Measurements from ENCODE around the gene SOX6.

Gene SOX6

DNA sequence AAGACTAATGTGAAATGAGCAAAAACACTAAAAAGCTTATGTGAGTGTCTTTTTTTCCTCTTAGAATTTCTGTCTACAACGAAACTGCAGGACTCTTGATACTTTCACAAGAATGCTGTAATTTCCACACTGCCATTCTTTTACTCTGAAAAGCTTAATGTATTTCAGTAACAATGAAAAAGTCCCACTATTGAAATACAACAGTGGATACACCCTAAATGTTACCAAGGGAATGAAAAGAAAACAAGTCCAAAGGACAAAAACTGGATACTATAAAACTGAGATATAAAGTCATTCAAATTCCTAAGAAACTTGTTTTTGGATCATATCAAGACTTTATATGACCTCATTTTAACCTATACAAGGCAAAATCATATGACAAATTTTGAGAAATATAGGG is 77.4 kb downstream of the SOX6 start:
- Histone ChIP-seq H3K9me3 (ENCODE audit: control insufficient read depth, low read length) (no peaks in the 10 kb centered on the region), H3K4me1 (no peaks in the 10 kb centered on the region), H3K4me2 (ENCODE audit: low read length) (no peak overlapping the region), H3K27me3 (ENCODE audit: control insufficient read depth, insufficient read depth, low read length) (no peaks in the 10 kb centered on the region), H3K9ac (no peak overlapping the region), H3K36me3 (ENCODE audit: control insufficient read depth, insufficient read depth, low read length) (no peaks in the 10 kb centered on the region), H3K79me2 (no peaks in the 10 kb centered on the region), H2AFZ (no peak overlapping the region), H3K4me3 (ENCODE audit: low read depth, low read length) (no peak overlapping the region), H3K27ac (no peak overlapping the region)
- TF ChIP-seq CTCF (IDR thresholded peaks at IDR 0.05) = no peak

DNA sequence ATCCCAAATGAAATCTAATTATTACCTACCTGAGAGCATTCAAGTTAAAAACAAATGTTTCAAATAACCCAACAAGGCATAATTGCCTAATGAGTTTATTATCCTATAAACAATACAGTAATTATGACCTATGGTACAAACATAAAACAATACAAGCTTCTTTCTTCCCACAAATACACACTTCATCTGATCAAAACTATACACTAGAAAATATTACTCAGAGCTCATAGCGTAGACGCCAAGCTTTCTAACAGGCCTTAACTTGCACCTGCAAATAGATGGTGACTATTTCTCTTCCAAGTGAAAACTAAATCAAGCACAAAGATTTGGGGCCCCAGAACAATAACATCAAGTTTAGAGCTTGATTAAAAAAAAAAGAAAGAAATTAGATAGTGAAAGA is 78.1 kb downstream of the SOX6 start:
- Histone ChIP-seq H3K27ac (no peak overlapping the region), H3K9ac (no peak overlapping the region), H3K79me2 (no peaks in the 10 kb centered on the region), H3K27me3 (ENCODE audit: control insufficient read depth, insufficient read depth, low read length) (no peaks in the 10 kb centered on the region), H3K9me3 (ENCODE audit: control insufficient read depth, low read length) (no peaks in the 10 kb centered on the region), H3K4me1 (no peaks in the 10 kb centered on the region), H3K4me3 (ENCODE audit: low read depth, low read length) (no peak overlapping the region), H3K4me2 (ENCODE audit: low read length) (no peak overlapping the region), H3K36me3 (ENCODE audit: control insufficient read depth, insufficient read depth, low read length) (no peaks in the 10 kb centered on the region), H2AFZ (no peak overlapping the region)
- no peak for TF ChIP-seq CTCF (IDR thresholded peaks at IDR 0.05)

- TF ChIP-seq CTCF (IDR thresholded peaks at IDR 0.05) = no peak
- no peak overlapping the region for H3K4me3 ChIP-seq (ENCODE audit: low read depth, low read length)
- no peaks in the 10 kb centered on the region for H3K79me2 ChIP-seq
- H3K9me3 ChIP-seq (ENCODE audit: control insufficient read depth, low read length) = no peaks in the 10 kb centered on the region
- no peaks in the 10 kb centered on the region for H3K4me1 ChIP-seq
- H3K9ac ChIP-seq = no peak overlapping the region
- H2AFZ ChIP-seq = no peak overlapping the region
- no peak overlapping the region for H3K27ac ChIP-seq
- no peaks in the 10 kb centered on the region for H3K27me3 ChIP-seq (ENCODE audit: control insufficient read depth, insufficient read depth, low read length)
- H3K36me3 ChIP-seq (ENCODE audit: control insufficient read depth, insufficient read depth, low read length) = no peaks in the 10 kb centered on the region
- no peak overlapping the region for H3K4me2 ChIP-seq (ENCODE audit: low read length)
Observed at GRCh38 chr11:16276251-16276650, 80.1 kb downstream of the SOX6 start.

- H3K9me3 ChIP-seq (ENCODE audit: control insufficient read depth, low read length) = no peaks in the 10 kb centered on the region
- no peak for TF ChIP-seq CTCF (IDR thresholded peaks at IDR 0.05)
- H3K4me1 ChIP-seq = no peaks in the 10 kb centered on the region
- H3K9ac ChIP-seq = no peak overlapping the region
- H3K27me3 ChIP-seq (ENCODE audit: control insufficient read depth, insufficient read depth, low read length) = no peaks in the 10 kb centered on the region
- H3K36me3 ChIP-seq (ENCODE audit: control insufficient read depth, insufficient read depth, low read length) = no peaks in the 10 kb centered on the region
- H3K4me3 ChIP-seq (ENCODE audit: low read depth, low read length) = no peak overlapping the region
- no peaks in the 10 kb centered on the region for H3K79me2 ChIP-seq
- no peak overlapping the region for H3K4me2 ChIP-seq (ENCODE audit: low read length)
- H2AFZ ChIP-seq = no peak overlapping the region
- no peak overlapping the region for H3K27ac ChIP-seq
Observed at GRCh38 chr11:16271258-16271657, 85.1 kb downstream of the SOX6 start.

DNA sequence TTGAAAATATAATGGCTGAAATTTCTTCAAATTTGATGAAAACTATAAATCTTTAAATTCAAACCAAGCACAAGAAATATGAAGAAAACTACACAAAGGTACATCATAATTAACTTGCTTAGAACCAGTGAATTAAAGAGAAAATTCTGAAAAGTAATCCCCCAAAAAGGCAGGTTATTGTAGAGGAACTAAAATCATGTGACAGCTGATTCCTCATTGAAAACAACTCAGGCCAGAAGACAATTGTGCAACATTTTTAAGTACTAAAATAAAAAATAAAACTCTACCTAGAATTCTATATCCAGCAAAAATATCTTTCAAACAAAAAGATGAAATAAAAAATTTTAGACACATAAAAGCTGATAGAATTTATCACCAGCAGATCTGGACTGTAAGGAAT is 90.3 kb downstream of the SOX6 start:
- no peak overlapping the region for H3K9ac ChIP-seq
- no peak overlapping the region for H2AFZ ChIP-seq
- H3K36me3 ChIP-seq (ENCODE audit: control insufficient read depth, insufficient read depth, low read length) = no peaks in the 10 kb centered on the region
- H3K27ac ChIP-seq = no peak overlapping the region
- no peaks in the 10 kb centered on the region for H3K9me3 ChIP-seq (ENCODE audit: control insufficient read depth, low read length)
- H3K27me3 ChIP-seq (ENCODE audit: control insufficient read depth, insufficient read depth, low read length) = no peaks in the 10 kb centered on the region
- no peak overlapping the region for H3K4me2 ChIP-seq (ENCODE audit: low read length)
- H3K4me1 ChIP-seq = no peaks in the 10 kb centered on the region
- H3K79me2 ChIP-seq = no peaks in the 10 kb centered on the region
- TF ChIP-seq CTCF (IDR thresholded peaks at IDR 0.05) = no peak
- H3K4me3 ChIP-seq (ENCODE audit: low read depth, low read length) = no peak overlapping the region

All from parathyroid adenoma (tissue), 2 donors.